ENCODE data around the gene TBX10. TPM values are rescaled to one million over a fixed set of nuclear protein-coding genes. Genes with fewer than 3 reads are reported as not detected.
A peak's percentile ranks its signal among the peaks of the same experiment; 100 is the strongest.

The TBX10 gene
- total RNA-seq, 2 experiments from 2014 or later: not detected

DNA sequence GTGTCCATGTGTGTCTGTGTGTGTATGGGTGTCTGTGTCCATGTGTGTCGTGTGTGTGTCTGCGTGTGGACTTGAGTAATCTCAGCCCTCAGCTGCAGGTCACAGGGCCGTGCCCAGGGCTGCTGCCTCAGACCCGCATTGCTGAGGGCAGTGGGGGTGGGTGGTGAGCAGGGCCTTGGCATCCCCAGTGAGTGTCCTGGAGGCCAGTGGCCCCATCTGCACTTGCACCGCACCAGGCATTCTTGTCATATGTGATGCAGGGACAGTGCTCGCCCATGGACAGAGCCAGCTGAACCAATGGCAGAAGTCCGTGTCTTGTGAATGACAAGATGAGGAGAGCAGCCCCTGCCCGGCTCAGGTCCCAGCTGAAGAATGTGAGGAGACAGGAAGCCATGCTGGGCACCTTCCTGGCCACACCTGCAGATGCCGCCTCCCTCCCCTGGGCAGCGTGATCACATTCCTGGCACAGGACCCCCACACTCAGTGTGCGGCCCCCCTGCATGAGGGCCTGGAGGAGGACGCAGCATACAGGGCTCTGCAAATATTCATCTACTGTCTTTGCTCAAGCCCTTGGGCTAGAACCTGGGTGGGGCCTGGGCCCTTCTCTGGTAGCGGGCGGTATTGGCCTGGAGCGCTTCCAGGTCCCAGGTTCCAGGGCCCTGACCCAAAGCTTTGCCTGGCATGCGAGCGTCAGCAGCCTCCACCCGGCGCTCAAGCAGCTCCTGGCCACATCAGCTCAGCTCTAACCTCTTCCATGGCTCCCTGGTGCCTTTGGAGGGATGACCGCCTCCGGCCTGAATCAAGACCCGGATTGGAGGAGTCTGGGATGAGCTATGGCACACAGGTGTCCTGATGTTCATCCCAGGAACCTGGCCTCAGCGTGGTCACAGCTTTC, 31.0 kb upstream of the TBX10 start:
- ChIA-PET CTCF (interaction anchor here (1.4 kb wide), 1 partner anchor 11 kb away, joined by 3 read pairs; no protein-coding TSS in a partner anchor), POLR2A (no interaction called here)
- Histone ChIP-seq H3K36me3 (ENCODE audit: insufficient read depth, low read length) (no peaks in the 10 kb centered on the region), H3K27me3 (ENCODE audit: control insufficient read depth in 1 of 2, insufficient read depth in 2 of 2, low read length in 2 of 2) (peaks cover 2 to 4% of the 10 kb centered on the region in 2 experiments), H3K4me3 (ENCODE audit: low read length) (no peak overlapping the region), H3K4me1 (ENCODE audit: insufficient read depth, low read length) (no peaks in the 10 kb centered on the region), H3K27ac (ENCODE audit: low read depth in 1 of 2, low read length in 2 of 2) (no peak overlapping the region), H3K9me3 (ENCODE audit: control insufficient read depth in 1 of 2, insufficient read depth in 1 of 2, low read length in 2 of 2) (peaks cover 0 to 5% of the 10 kb centered on the region in 2 experiments)
- ATAC-seq (ENCODE audit: poor library complexity) (no peak), DNase-seq (no peak)
- H3K27me3 Mint-ChIP-seq: peaks cover 6% of the 10 kb centered on the region
- TF ChIP-seq, protein P1, sequence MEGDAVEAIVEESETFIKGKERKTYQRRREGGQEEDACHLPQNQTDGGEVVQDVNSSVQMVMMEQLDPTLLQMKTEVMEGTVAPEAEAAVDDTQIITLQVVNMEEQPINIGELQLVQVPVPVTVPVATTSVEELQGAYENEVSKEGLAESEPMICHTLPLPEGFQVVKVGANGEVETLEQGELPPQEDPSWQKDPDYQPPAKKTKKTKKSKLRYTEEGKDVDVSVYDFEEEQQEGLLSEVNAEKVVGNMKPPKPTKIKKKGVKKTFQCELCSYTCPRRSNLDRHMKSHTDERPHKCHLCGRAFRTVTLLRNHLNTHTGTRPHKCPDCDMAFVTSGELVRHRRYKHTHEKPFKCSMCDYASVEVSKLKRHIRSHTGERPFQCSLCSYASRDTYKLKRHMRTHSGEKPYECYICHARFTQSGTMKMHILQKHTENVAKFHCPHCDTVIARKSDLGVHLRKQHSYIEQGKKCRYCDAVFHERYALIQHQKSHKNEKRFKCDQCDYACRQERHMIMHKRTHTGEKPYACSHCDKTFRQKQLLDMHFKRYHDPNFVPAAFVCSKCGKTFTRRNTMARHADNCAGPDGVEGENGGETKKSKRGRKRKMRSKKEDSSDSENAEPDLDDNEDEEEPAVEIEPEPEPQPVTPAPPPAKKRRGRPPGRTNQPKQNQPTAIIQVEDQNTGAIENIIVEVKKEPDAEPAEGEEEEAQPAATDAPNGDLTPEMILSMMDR (IDR thresholded peaks at IDR 0.05): no peak
- no peaks in the 10 kb centered on the region for H3K9me3 Mint-ChIP-seq
- no peak overlapping the region for H3K27ac Mint-ChIP-seq
- H3K36me3 Mint-ChIP-seq (ENCODE audit: low read depth): no peaks in the 10 kb centered on the region
- no peak overlapping the region for H3K4me3 Mint-ChIP-seq
- H3K4me1 Mint-ChIP-seq (ENCODE audit: low read depth): no peaks in the 10 kb centered on the region
- intact Hi-C loops (cut with DNase I, micrococcal nuclease): no loop called here

DNA sequence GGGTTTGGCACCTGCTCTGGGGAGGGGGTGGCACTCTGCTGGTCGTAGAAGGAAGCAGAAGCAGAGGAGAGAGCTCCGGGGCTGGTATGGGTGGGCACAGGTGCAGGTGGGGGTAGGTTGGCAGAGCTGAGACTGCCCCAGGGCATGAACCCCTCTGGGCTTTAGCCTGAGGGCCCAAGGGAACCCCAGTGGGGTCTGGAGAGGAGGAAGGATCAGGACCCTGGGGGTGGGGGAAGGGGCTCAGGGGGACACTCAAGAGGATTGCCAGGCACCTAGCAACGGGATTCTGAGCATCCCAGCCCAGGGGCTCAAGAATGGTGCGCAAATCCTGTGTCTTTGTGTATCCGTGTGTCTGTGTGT, 28.6 kb upstream of the TBX10 start:
- H3K27me3 Mint-ChIP-seq: no peaks in the 10 kb centered on the region
- H3K36me3 Mint-ChIP-seq (ENCODE audit: low read depth): no peaks in the 10 kb centered on the region
- no peaks in the 10 kb centered on the region for H3K9me3 Mint-ChIP-seq
- H3K4me3 Mint-ChIP-seq: no peak overlapping the region
- ChIA-PET CTCF (no interaction called here), POLR2A (no interaction called here)
- no peak overlapping the region for H3K27ac ChIP-seq (ENCODE audit: low read depth in 1 of 2, low read length in 2 of 2)
- no peaks in the 10 kb centered on the region for H3K36me3 ChIP-seq (ENCODE audit: insufficient read depth, low read length)
- H3K27ac Mint-ChIP-seq: no peak overlapping the region
- DNase-seq: no peak
- ATAC-seq (ENCODE audit: poor library complexity): no peak
- peaks cover 0 to 5% of the 10 kb centered on the region in 2 experiments for H3K9me3 ChIP-seq (ENCODE audit: control insufficient read depth in 1 of 2, insufficient read depth in 1 of 2, low read length in 2 of 2)
- no peak overlapping the region for H3K4me3 ChIP-seq (ENCODE audit: low read length)
- H3K4me1 ChIP-seq (ENCODE audit: insufficient read depth, low read length): no peaks in the 10 kb centered on the region
- intact Hi-C loops (cut with DNase I, micrococcal nuclease): loop anchor here in 1 of 2 experiments (10.0 kb wide), 1 partner anchor 153 kb away; no protein-coding TSS in a partner anchor
- TF ChIP-seq, protein P1 (IDR thresholded peaks at IDR 0.05): no peak
- no peaks in the 10 kb centered on the region for H3K27me3 ChIP-seq (ENCODE audit: control insufficient read depth in 1 of 2, insufficient read depth in 2 of 2, low read length in 2 of 2)
- no peaks in the 10 kb centered on the region for H3K4me1 Mint-ChIP-seq (ENCODE audit: low read depth)

DNA sequence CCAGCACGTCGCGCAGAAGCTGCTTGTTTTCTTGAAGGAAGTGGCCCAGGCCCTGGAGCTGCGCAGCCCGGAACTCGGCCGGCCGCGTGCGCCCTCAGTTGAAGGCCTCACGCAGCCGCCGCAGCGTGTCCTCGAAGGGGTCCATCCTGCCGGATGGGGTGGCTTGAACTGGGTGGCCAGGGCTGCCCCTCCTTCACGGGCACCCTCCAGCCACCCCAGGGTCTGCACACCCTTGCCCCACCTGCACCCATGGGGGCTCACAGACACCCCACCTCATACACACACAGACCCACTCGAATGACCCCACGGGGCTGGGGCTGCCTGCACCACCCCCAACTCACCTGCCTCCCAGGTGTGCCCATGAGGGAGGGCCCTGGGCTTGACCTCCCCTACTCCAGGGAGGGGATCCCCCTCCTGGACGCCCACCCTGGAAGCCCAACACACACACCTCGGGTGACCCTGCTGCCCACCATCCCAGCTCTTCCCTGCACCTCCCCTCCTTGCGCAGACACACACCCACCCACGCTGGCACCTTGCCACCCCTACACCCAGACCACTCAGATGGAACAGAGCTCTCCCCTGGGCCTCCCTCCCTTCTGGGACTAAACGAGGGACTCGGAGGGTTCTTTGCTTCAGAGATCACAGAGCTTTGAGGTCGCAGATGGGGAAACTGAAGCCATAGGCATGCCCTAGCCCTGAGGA, 28.1 kb upstream of the TBX10 start:
- Mint-ChIP-seq H3K9me3 (no peaks in the 10 kb centered on the region), H3K4me3 (no peak overlapping the region), H3K27ac (no peak overlapping the region), H3K27me3 (no peaks in the 10 kb centered on the region), H3K4me1 (ENCODE audit: low read depth) (no peaks in the 10 kb centered on the region), H3K36me3 (ENCODE audit: low read depth) (no peaks in the 10 kb centered on the region)
- ChIA-PET CTCF (no interaction called here), POLR2A (no interaction called here)
- Histone ChIP-seq H3K9me3 (ENCODE audit: control insufficient read depth in 1 of 2, insufficient read depth in 1 of 2, low read length in 2 of 2) (peaks cover 0 to 5% of the 10 kb centered on the region in 2 experiments), H3K4me3 (ENCODE audit: low read length) (no peak overlapping the region), H3K27me3 (ENCODE audit: control insufficient read depth in 1 of 2, insufficient read depth in 2 of 2, low read length in 2 of 2) (no peaks in the 10 kb centered on the region), H3K36me3 (ENCODE audit: insufficient read depth, low read length) (no peaks in the 10 kb centered on the region), H3K27ac (ENCODE audit: low read depth in 1 of 2, low read length in 2 of 2) (no peak overlapping the region), H3K4me1 (ENCODE audit: insufficient read depth, low read length) (no peaks in the 10 kb centered on the region)
- ATAC-seq (ENCODE audit: poor library complexity): no peak
- TF ChIP-seq, protein P1 (IDR thresholded peaks at IDR 0.05): no peak
- intact Hi-C loops (cut with DNase I, micrococcal nuclease): loop anchor here in 1 of 2 experiments (10.0 kb wide), 1 partner anchor 153 kb away; no protein-coding TSS in a partner anchor
- peak in 1 of 14 experiments; percentile 12 for DNase-seq

Measured in CD4-positive, alpha-beta T cell (primary cell).